Endodermal cell (in vitro differentiated cells): Measurements from ENCODE around the gene PLXNC1. TPM values are rescaled to one million over a fixed set of nuclear protein-coding genes. Genes with fewer than 3 reads are reported as not detected.
A peak's percentile ranks its signal among the peaks of the same experiment; 100 is the strongest.

Experiments used
- DNase-seq: peaks from one replicate; pipeline ENCODE4 v3.0.0-alpha.2; 2017
- H3K27ac ChIP-seq: 2 replicates; pipeline ENCODE4 v1.5.1; 2013; ENCODE audit warnings: mild to moderate bottlenecking, low read depth, low read length, moderate library complexity
- H3K27me3 ChIP-seq: 2 replicates; pipeline ENCODE4 v1.6.1; 2013; ENCODE audit warnings: mild to moderate bottlenecking, low read length, moderate library complexity; ENCODE audit not compliant: insufficient read depth, control insufficient read depth, poor library complexity, severe bottlenecking
- H3K36me3 ChIP-seq: 2 replicates; pipeline ENCODE4 v1.7.0; 2013; ENCODE audit warnings: mild to moderate bottlenecking, low read length, moderate library complexity; ENCODE audit not compliant: control insufficient read depth, insufficient read depth
- H3K4me1 ChIP-seq: one replicate; pipeline ENCODE4 v1.7.0; 2013; ENCODE audit warnings: low read length; ENCODE audit not compliant: control insufficient read depth, insufficient read depth
- H3K4me3 ChIP-seq: 2 replicates; pipeline ENCODE4 v1.5.1; 2013; ENCODE audit warnings: mild to moderate bottlenecking, low read length, moderate library complexity
- H3K9ac ChIP-seq: 2 replicates; pipeline ENCODE4 v1.6.1; 2013; ENCODE audit warnings: mild to moderate bottlenecking, low read length, moderate library complexity; ENCODE audit not compliant: poor library complexity, severe bottlenecking; ENCODE audit errors: extremely low read depth
- H3K9me3 ChIP-seq: 2 replicates; pipeline ENCODE4 v1.6.1; 2013; ENCODE audit warnings: mild to moderate bottlenecking, low read length, moderate library complexity; ENCODE audit not compliant: control insufficient read depth
- H3K27ac Mint-ChIP-seq: 2 replicates; pipeline ENCODE4 v1.8.0; 2020; ENCODE audit warnings: mixed read lengths
- H3K27me3 Mint-ChIP-seq: 2 replicates; pipeline ENCODE4 v1.8.0; 2021; ENCODE audit warnings: mild to moderate bottlenecking, mixed read lengths; ENCODE audit not compliant: insufficient read depth
- H3K36me3 Mint-ChIP-seq: 2 replicates; pipeline ENCODE4 v1.8.0; 2020; ENCODE audit warnings: low read depth, mixed read lengths
- H3K4me1 Mint-ChIP-seq: 2 replicates; pipeline ENCODE4 v1.8.0; 2020; ENCODE audit warnings: mixed read lengths
- H3K4me3 Mint-ChIP-seq: 2 replicates; pipeline ENCODE4 v1.8.0; 2020; ENCODE audit warnings: mild to moderate bottlenecking, moderate library complexity, mixed read lengths
- H3K9me3 Mint-ChIP-seq: 2 replicates; pipeline ENCODE4 v1.8.0; 2020; ENCODE audit warnings: mild to moderate bottlenecking, mixed read lengths
- WGBS, 2 experiments: methylation state at CpG; one replicate each; pipeline versions ENCODE4 v1.1.5 to v1.1.7; 2013; ENCODE audit warnings: missing lambda C conversion rate in 2 of 2, mixed read lengths in 1 of 2; ENCODE audit not compliant: insufficient coverage in 1 of 2, insufficient read length in 1 of 2; 5-methylcytosine and 5-hydroxymethylcytosine counted together
- long read RNA-seq, 4 experiments: library from polyadenylated mRNA in 2 of 4; library from RNA in 1 of 4; library from capped mRNA in 1 of 4; stranded (forward) in 3 of 4; unstranded in 1 of 4; transcript quantifications; one replicate each; pipeline ENCODE4 v2.0.0, GENCODE V29; 2020 to 2021; ENCODE audit warnings: inconsistent platforms in 1 of 4
- polyA plus RNA-seq, 2 experiments: library from polyadenylated mRNA; stranded (reverse); fragments of 50-300 nt; gene quantifications; one replicate each; pipeline ENCODE4 v1.2.3, GENCODE V29; 2013
- total RNA-seq, 2 donors: library from RNA; stranded (reverse); fragmentation: NEBNext Ultra II Directional in 1 of 2; extraction: Animal tissue kit (Norgen Biotek cat#: 25700) in 1 of 2; gene quantifications; 2 replicates in 1 of 2; 3 replicates in 1 of 2; pipeline ENCODE4 v1.2.1, GENCODE V29; 2021
- TF ChIP-seq, protein P1 (sequence below): fragments of 200-600 bp; sonication (generic); conservative IDR thresholded peaks from 2 replicates; pipeline ENCODE4 v1.5.0; 2021; ENCODE audit warnings: antibody characterized with exemption, mild to moderate bottlenecking

The PLXNC1 gene
- total RNA-seq: 1 to 10 TPM; 1.6 to 1.9 TPM
- 10.2 TPM for polyA plus RNA-seq (2013, experiment 1 of 2)
- 9.9 TPM for polyA plus RNA-seq (2013, experiment 2 of 2)
- long read RNA-seq, experiment 1: 0 reads
- long read RNA-seq, experiment 2, partial matches to known transcripts: 1 of 9 reads
- long read RNA-seq, experiment 2, other reads (novel, unspliced or antisense): 8 of 9 reads
- long read RNA-seq, experiment 3, partial matches to known transcripts: 2 of 4 reads
- long read RNA-seq, experiment 3, other reads (novel, unspliced or antisense): 2 of 4 reads
- long read RNA-seq, experiment 4: 0 reads

DNA sequence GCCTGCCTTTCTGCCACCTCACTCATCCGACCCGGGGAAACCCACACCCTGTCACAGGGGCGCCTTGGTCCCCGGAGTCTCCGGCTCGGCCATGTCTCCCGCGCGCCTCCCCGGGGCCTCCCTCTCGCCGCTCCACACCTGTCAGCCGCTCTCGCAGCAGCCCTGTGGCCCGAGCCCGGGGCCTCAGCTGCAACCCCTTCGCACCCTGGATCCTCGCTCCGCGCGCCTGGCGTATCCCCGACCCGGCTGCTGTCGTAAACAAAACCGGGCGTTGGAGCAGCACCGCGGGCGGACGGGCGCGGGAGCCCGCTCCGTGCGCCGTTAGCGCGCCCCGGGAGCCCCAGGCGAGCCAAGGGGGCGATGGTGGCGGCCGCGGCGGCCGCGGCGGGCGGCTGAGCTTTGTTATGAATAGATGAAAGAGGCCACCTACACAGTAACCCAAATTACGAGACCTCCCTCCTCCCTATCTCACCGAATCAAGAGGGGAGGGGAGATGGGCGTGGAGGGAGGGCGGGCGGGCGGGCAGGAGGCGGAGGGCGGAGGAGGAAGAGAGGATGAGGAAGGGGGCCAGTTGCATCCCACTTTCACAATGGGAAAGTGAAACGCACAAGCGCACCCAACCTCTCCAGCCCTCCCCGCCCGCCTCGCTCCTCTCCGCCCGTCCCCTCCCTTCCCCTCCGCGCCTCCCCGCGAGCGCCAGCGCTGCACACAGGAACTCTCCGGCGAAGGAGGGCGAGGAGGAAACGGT is at the start of gene PLXNC1:
Gene PLXNC1 (plus strand): TSS at position 587 of the 748 bp plus-strand sequence. CDS start 395 bp downstream, outside the sequence.
- H3K27me3 ChIP-seq: peaks cover 66% of the 10 kb centered on the region
- Mint-ChIP-seq H3K4me1 (peaks cover 28% of the 10 kb centered on the region), H3K27ac (no peak within 1 kb of the TSS), H3K9me3 (no peaks in the 10 kb centered on the region), H3K27me3 (peaks cover 85% of the 10 kb centered on the region), H3K36me3 (no peaks in the 10 kb centered on the region), H3K4me3 (peak within 1 kb of the TSS; percentile 56)
- DNase-seq: peak; percentile 88
- TF ChIP-seq, protein P1, sequence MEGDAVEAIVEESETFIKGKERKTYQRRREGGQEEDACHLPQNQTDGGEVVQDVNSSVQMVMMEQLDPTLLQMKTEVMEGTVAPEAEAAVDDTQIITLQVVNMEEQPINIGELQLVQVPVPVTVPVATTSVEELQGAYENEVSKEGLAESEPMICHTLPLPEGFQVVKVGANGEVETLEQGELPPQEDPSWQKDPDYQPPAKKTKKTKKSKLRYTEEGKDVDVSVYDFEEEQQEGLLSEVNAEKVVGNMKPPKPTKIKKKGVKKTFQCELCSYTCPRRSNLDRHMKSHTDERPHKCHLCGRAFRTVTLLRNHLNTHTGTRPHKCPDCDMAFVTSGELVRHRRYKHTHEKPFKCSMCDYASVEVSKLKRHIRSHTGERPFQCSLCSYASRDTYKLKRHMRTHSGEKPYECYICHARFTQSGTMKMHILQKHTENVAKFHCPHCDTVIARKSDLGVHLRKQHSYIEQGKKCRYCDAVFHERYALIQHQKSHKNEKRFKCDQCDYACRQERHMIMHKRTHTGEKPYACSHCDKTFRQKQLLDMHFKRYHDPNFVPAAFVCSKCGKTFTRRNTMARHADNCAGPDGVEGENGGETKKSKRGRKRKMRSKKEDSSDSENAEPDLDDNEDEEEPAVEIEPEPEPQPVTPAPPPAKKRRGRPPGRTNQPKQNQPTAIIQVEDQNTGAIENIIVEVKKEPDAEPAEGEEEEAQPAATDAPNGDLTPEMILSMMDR: no peak
- H3K9me3 ChIP-seq: no peaks in the 10 kb centered on the region
- H3K36me3 ChIP-seq: no peaks in the 10 kb centered on the region
- WGBS, 2 experiments: 1 to 6% methylated on average over 7 to 59 of the region's 75 CpGs
- H3K9ac ChIP-seq: no peak within 1 kb of the TSS
- H3K27ac ChIP-seq: no peak within 1 kb of the TSS
- peaks cover 15% of the 10 kb centered on the region for H3K4me1 ChIP-seq
- H3K4me3 ChIP-seq: peak within 1 kb of the TSS; percentile 76

DNA sequence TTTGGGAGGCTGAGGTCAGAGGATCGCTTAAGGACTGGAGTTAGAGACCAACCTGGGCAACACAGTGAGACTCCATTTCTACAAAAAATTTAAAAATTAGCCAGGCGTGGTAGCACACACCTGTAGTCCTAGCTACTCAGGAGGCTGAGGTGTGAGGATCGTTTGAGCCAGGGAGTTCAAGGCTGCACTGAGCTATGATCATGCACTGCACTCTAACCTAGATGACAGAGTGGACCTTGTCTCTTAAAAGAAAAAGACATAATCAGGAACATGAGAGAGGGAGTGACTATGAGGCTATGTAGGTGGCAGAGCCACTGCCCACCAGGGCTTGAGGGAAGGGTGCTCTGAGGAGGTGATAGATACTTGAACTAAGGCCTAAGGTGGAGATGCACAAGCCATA is 49.2 kb upstream of the PLXNC1 start:
- Histone ChIP-seq H3K36me3 (no peaks in the 10 kb centered on the region), H3K9ac (no peak overlapping the region), H3K9me3 (no peaks in the 10 kb centered on the region), H3K4me3 (no peak overlapping the region), H3K4me1 (peaks cover 12% of the 10 kb centered on the region), H3K27ac (no peak overlapping the region), H3K27me3 (no peaks in the 10 kb centered on the region)
- Mint-ChIP-seq H3K27me3 (peaks cover 9% of the 10 kb centered on the region), H3K9me3 (no peaks in the 10 kb centered on the region), H3K27ac (no peak overlapping the region), H3K36me3 (no peaks in the 10 kb centered on the region), H3K4me1 (peaks cover 27% of the 10 kb centered on the region), H3K4me3 (no peak overlapping the region)
- WGBS, 2 experiments: 93 to 94% methylated on average over 2 to 3 of the region's 3 CpGs
- TF ChIP-seq, protein P1: no peak
- DNase-seq: no peak

DNA sequence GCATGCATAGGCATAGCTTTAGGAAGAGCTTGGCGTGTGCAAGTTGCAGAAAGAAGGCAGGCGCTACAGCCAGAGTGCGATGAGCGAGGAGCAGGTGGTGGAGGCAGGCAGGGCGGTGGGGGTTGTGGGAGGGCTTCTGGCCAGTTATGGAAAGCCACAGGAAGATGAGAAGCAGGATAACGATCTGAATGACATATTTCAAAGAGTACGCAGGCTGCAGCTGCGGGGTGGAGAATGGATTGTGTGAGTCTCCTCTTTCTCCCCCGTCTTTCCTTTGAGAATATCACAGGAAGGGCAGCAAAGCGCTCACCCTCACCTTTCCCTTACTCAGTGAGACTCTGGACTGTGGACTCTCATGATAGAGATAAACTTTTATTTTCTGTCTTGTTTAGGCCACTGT is 48.7 kb upstream of the PLXNC1 start:
- Histone ChIP-seq H3K27me3 (no peaks in the 10 kb centered on the region), H3K9ac (no peak overlapping the region), H3K4me1 (peaks cover 12% of the 10 kb centered on the region), H3K36me3 (no peaks in the 10 kb centered on the region), H3K9me3 (no peaks in the 10 kb centered on the region), H3K27ac (no peak overlapping the region), H3K4me3 (no peak overlapping the region)
- Mint-ChIP-seq H3K4me3 (no peak overlapping the region), H3K9me3 (no peaks in the 10 kb centered on the region), H3K27ac (no peak overlapping the region), H3K27me3 (peaks cover 10% of the 10 kb centered on the region), H3K4me1 (peaks cover 27% of the 10 kb centered on the region), H3K36me3 (no peaks in the 10 kb centered on the region)
- TF ChIP-seq, protein P1: no peak
- DNase-seq: peak; percentile 65
- WGBS, 2 experiments: 89 to 94% methylated on average over 8 to 10 of the region's 10 CpGs
